Umbilical cord (tissue), 1 donor: Measurements from ENCODE around the gene HOXB2. TPM values are rescaled to one million over a fixed set of nuclear protein-coding genes. Genes with fewer than 3 reads are reported as not detected.

ENCODE experiments used
- total RNA-seq: library from RNA; depleted of rRNA; stranded (reverse); fragments of >200 nt; gene quantifications from one replicate; pipeline ENCODE4 v1.2.3, GENCODE V29; 2014; ENCODE audit warnings: low replicate concordance; ENCODE audit not compliant: insufficient read depth

The HOXB2 gene
- total RNA-seq, 1 donor from 2014 or later, result 9.9 TPM

Other genes with a start within 250 kb of the HOXB2 start
- gene SKAP1, start 114.9 kb downstream of the HOXB2 start, total RNA-seq, result not detected
- gene HOXB1, start 14.1 kb downstream of the HOXB2 start, total RNA-seq, result 0.96 TPM
- gene HOXB4, start 33.2 kb upstream of the HOXB2 start, total RNA-seq, result 3.4 TPM
- 18.3 TPM for gene HOXB3, start 45.1 kb upstream of the HOXB2 start, total RNA-seq
- not detected for gene HOXB5, start 48.7 kb upstream of the HOXB2 start, total RNA-seq
- gene HOXB6, start 59.9 kb upstream of the HOXB2 start, total RNA-seq, result not detected
- gene HOXB7, start 65.9 kb upstream of the HOXB2 start, total RNA-seq, result 0.96 TPM
- not detected for gene HOXB8, start 70.2 kb upstream of the HOXB2 start, total RNA-seq
- gene HOXB9, start 81.2 kb upstream of the HOXB2 start, total RNA-seq, result 0.24 TPM
- not detected for gene PRAC1, start 177.4 kb upstream of the HOXB2 start, total RNA-seq
- gene PRAC2, start 178.1 kb upstream of the HOXB2 start, total RNA-seq, result not detected
- gene HOXB13, start 183.6 kb upstream of the HOXB2 start, total RNA-seq, result 0.72 TPM